NCI-H1694 treated with DMSO at 0.1 percent for 48 hours (cell line): ENCODE results near the gene CDC6.

Experiments used
- DNase-seq: peaks from one replicate; lab custom pipeline; 2025; lab: John Stamatoyannopoulos, UW

The CDC6 gene

GRCh38 chr17:40352237-40352778 is 64.6 kb downstream of the CDC6 start:
- DNase-seq, result no peak

GRCh38 chr17:40352779-40353394 is 65.2 kb downstream of the CDC6 start:
- DNase-seq, result no peak
